K562 (cell line): Measurements from ENCODE around the gene DPH2. TPM values are rescaled to one million over a fixed set of nuclear protein-coding genes. Genes with fewer than 3 reads are reported as not detected.

Experiments used
- BRD4 ChIP-seq: fragments of 200-600 bp; sonication (generic); IDR thresholded peaks from 2 replicates; pipeline ENCODE4 v1.6.1; 2017; ENCODE audit warnings: inconsistent platforms
- EWSR1 ChIP-seq: fragments of 450-650 bp; IDR thresholded peaks from 2 replicates; pipeline ENCODE4 v1.6.1; 2018; ENCODE audit warnings: borderline replicate concordance, mild to moderate bottlenecking, low read depth, moderate library complexity; ENCODE audit not compliant: partially characterized antibody
- FOXA1 ChIP-seq: fragments of 450-650 bp; IDR thresholded peaks from 2 replicates; pipeline ENCODE4 v1.6.1; 2016; ENCODE audit warnings: mild to moderate bottlenecking, borderline replicate concordance
- IFI16 ChIP-seq: fragments of 250-450 bp; sonication (Bioruptor Pico); IDR thresholded peaks from 2 replicates; pipeline ENCODE4 v2.1.2; 2022; ENCODE audit warnings: mild to moderate bottlenecking, inconsistent platforms
- KDM5B ChIP-seq: fragments of 200-600 bp; sonication (generic); IDR thresholded peaks from 2 replicates; pipeline ENCODE4 v1.6.1; 2012; ENCODE audit warnings: low read depth, mild to moderate bottlenecking, moderate library complexity, low read length, control low read depth, inconsistent platforms; ENCODE audit not compliant: insufficient replicate concordance
- MCM5 ChIP-seq: fragments of 450-650 bp; IDR thresholded peaks from 2 replicates; pipeline ENCODE4 v1.6.1; 2016; ENCODE audit warnings: low read depth
- NFIX ChIP-seq: fragments of 250-450 bp; sonication (Bioruptor Pico); IDR thresholded peaks from 2 replicates; pipeline ENCODE4 v1.4.0; 2020; ENCODE audit warnings: low read depth, mild to moderate bottlenecking, moderate library complexity
- POLR2B ChIP-seq: fragments of 450-650 bp; IDR thresholded peaks from 2 replicates; pipeline ENCODE4 v1.6.1; 2018; ENCODE audit warnings: low read depth; ENCODE audit not compliant: partially characterized antibody
- STAT5A ChIP-seq: IDR thresholded peaks from 2 replicates; pipeline ENCODE4 v1.6.1; 2012; ENCODE audit warnings: low read length, inconsistent platforms, borderline replicate concordance
- VEZF1 ChIP-seq: fragments of 200-800 bp; sonication (Bioruptor generic); IDR thresholded peaks from 2 replicates; pipeline ENCODE4 v1.6.1; 2017; ENCODE audit warnings: missing genetic modification characterization, missing compliant biosample characterization
- WHSC1 ChIP-seq: IDR thresholded peaks from one replicate; pipeline ENCODE4 v1.6.1; 2012; ENCODE audit warnings: low read length, control low read depth, inconsistent platforms
- ZC3H4 ChIP-seq: sonication (generic); formaldehyde crosslinking; IDR thresholded peaks from 2 replicates; pipeline ENCODE4 v1.9.0; 2021; ENCODE audit warnings: missing genetic modification reagents, borderline replicate concordance
- ZEB2 ChIP-seq: fragments of 450-650 bp; IDR thresholded peaks from 2 replicates; pipeline ENCODE4 v1.6.1; 2016
- ZNF280B ChIP-seq: fragments of 250-450 bp; sonication (Bioruptor Pico); IDR thresholded peaks from 2 replicates; pipeline ENCODE4 v1.5.1; 2021; ENCODE audit warnings: mild to moderate bottlenecking
- ZNF41 ChIP-seq: fragments of 250-450 bp; sonication (Bioruptor Pico); conservative IDR thresholded peaks from 2 replicates; pipeline ENCODE4 v1.4.0; 2020; ENCODE audit warnings: mild to moderate bottlenecking
- ZNF445 ChIP-seq: fragments of 250-450 bp; sonication (Bioruptor Pico); IDR thresholded peaks from 2 replicates; pipeline ENCODE4 v1.4.0; 2020; ENCODE audit warnings: low read depth, mild to moderate bottlenecking, moderate library complexity
- polyA plus RNA-seq, 8 experiments: library from polyadenylated mRNA; depleted of rRNA in 4 of 8; stranded (reverse) in 5 of 8; unstranded in 3 of 8; fragments of >200 nt; fragmentation: Nextera tagmentation in 2 of 8; fragmentation: Illumina TruSeq in 1 of 8; extraction: Ambion mirVana in 2 of 8; extraction: Trizol in 1 of 8; gene quantifications; 2 replicates each; pipeline versions ENCODE4 v1.2.1 to v1.2.3, GENCODE V29; 2011 to 2014; ENCODE audit warnings: inconsistent platforms in 1 of 8, missing spikeins in 1 of 8
- total RNA-seq, 7 experiments: library from RNA; depleted of rRNA in 6 of 7; stranded (reverse); fragments of >200 nt in 6 of 7; fragmentation: Illumina TruSeq in 2 of 7; extraction: Trizol in 2 of 7; gene quantifications; 2 replicates each; pipeline versions ENCODE4 v1.2.1 to v1.2.3, GENCODE V29; 2011 to 2021; ENCODE audit warnings: low replicate concordance in 1 of 7
- TF ChIP-seq, protein P1 (sequence below), 2 experiments: fragments of 450-650 bp in 1 of 2; IDR thresholded peaks; 2 replicates each; pipeline ENCODE4 v1.6.1; 2011 to 2017; ENCODE audit warnings: low read depth in 2 of 2, antibody characterized with exemption in 1 of 2, borderline replicate concordance in 1 of 2, low read length in 1 of 2, mild to moderate bottlenecking in 1 of 2, mixed read lengths in 1 of 2; ENCODE audit not compliant: control insufficient read depth in 1 of 2
- TF ChIP-seq, protein P2 (sequence below): sonication (generic); formaldehyde crosslinking; IDR thresholded peaks from 2 replicates; pipeline ENCODE4 v1.8.0; 2023; ENCODE audit warnings: mild to moderate bottlenecking, missing genetic modification reagents
- TF ChIP-seq, protein P3 (sequence below): fragments of 450-650 bp; IDR thresholded peaks from 2 replicates; pipeline ENCODE4 v1.6.1; 2017; ENCODE audit warnings: antibody characterized with exemption

Gene DPH2
- total and polyA plus RNA-seq, 9 of the 15 experiments (the other 6 are each of a cell fraction or from before 2014, with no cell fraction given), result 17.9 to 94.1 (median 68.1) TPM

- TF ChIP-seq POLR2B, result peak; percentile 54
- TF ChIP-seq ZNF445, result no peak
- no peak for TF ChIP-seq WHSC1
- TF ChIP-seq NFIX (CRISPR knock-in tag), result no peak
- TF ChIP-seq VEZF1 (CRISPR knock-in tag), result peak; percentile 71
- TF ChIP-seq, protein P1, sequence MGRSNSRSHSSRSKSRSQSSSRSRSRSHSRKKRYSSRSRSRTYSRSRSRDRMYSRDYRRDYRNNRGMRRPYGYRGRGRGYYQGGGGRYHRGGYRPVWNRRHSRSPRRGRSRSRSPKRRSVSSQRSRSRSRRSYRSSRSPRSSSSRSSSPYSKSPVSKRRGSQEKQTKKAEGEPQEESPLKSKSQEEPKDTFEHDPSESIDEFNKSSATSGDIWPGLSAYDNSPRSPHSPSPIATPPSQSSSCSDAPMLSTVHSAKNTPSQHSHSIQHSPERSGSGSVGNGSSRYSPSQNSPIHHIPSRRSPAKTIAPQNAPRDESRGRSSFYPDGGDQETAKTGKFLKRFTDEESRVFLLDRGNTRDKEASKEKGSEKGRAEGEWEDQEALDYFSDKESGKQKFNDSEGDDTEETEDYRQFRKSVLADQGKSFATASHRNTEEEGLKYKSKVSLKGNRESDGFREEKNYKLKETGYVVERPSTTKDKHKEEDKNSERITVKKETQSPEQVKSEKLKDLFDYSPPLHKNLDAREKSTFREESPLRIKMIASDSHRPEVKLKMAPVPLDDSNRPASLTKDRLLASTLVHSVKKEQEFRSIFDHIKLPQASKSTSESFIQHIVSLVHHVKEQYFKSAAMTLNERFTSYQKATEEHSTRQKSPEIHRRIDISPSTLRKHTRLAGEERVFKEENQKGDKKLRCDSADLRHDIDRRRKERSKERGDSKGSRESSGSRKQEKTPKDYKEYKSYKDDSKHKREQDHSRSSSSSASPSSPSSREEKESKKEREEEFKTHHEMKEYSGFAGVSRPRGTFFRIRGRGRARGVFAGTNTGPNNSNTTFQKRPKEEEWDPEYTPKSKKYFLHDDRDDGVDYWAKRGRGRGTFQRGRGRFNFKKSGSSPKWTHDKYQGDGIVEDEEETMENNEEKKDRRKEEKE (IDR thresholded peaks at IDR 0.05; ENCODE audit: borderline replicate concordance in 1 of 2, control insufficient read depth in 1 of 2, low read depth in 2 of 2, low read length in 1 of 2), result no peak
- no peak for TF ChIP-seq MCM5
- no peak for TF ChIP-seq STAT5A
- peak; percentile 49 for TF ChIP-seq KDM5B
- TF ChIP-seq, protein P2, sequence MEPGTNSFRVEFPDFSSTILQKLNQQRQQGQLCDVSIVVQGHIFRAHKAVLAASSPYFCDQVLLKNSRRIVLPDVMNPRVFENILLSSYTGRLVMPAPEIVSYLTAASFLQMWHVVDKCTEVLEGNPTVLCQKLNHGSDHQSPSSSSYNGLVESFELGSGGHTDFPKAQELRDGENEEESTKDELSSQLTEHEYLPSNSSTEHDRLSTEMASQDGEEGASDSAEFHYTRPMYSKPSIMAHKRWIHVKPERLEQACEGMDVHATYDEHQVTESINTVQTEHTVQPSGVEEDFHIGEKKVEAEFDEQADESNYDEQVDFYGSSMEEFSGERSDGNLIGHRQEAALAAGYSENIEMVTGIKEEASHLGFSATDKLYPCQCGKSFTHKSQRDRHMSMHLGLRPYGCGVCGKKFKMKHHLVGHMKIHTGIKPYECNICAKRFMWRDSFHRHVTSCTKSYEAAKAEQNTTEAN (CRISPR knock-in tag), result no peak
- no peak for TF ChIP-seq ZC3H4
- TF ChIP-seq, protein P3, sequence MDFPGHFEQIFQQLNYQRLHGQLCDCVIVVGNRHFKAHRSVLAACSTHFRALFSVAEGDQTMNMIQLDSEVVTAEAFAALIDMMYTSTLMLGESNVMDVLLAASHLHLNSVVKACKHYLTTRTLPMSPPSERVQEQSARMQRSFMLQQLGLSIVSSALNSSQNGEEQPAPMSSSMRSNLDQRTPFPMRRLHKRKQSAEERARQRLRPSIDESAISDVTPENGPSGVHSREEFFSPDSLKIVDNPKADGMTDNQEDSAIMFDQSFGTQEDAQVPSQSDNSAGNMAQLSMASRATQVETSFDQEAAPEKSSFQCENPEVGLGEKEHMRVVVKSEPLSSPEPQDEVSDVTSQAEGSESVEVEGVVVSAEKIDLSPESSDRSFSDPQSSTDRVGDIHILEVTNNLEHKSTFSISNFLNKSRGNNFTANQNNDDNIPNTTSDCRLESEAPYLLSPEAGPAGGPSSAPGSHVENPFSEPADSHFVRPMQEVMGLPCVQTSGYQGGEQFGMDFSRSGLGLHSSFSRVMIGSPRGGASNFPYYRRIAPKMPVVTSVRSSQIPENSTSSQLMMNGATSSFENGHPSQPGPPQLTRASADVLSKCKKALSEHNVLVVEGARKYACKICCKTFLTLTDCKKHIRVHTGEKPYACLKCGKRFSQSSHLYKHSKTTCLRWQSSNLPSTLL, result no peak
- no peak for TF ChIP-seq ZNF280B
- TF ChIP-seq FOXA1, result no peak
- TF ChIP-seq EWSR1, result no peak
- TF ChIP-seq ZNF41 (CRISPR knock-in tag), result no peak
- TF ChIP-seq IFI16 (CRISPR knock-in tag), result no peak
- no peak for TF ChIP-seq BRD4
- no peak for TF ChIP-seq ZEB2
These were observed 8.9 kb downstream of the DPH2 start, which contains the start of gene B4GALT2 (continued) for GRCh38 chr1:43978551-43979260.
